GM13976 (cell line): Measurements from ENCODE around the gene KRT222.

Experiments used
- DNase-seq: peaks from one replicate; pipeline ENCODE4 v3.0.0; 2012; ENCODE audit warnings: low spot score
- CTCF ChIP-seq: IDR thresholded peaks from 2 replicates; pipeline ENCODE4 v1.5.1; 2012; ENCODE audit warnings: borderline replicate concordance, mild to moderate bottlenecking; ENCODE audit not compliant: insufficient read depth; ENCODE audit errors: extremely low read depth, missing control alignments, control extremely low read depth
- in situ Hi-C: fragments of 300-500 bp; cut with MboI; formaldehyde crosslinking; loops from one replicate; pipeline ENCODE4 v1.12.0; 2022; ENCODE audit warnings: low sequenced_read_pairs, mixed read lengths, inconsistent platforms; ENCODE audit not compliant: unreplicated experiment

Gene KRT222

DNA sequence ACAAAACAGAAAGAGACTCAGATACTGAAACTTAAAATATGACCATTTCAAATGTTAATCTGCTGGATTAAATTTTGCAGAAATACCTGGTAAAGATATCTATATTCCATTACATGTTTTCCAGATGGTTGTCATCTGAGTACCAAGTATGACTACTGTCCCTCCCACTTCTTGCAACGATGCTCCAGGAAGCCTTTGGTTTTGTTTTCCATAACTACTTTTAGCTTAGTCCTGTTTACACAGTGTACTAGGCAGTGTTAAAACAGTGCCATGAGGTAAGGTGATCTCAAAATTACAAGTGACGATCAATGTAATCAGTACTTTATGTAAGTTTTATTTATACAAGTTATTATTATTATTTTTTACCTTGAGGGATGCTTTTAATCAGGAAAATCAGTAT lies 35.1 kb downstream of the KRT222 start:
- no peak for DNase-seq
- no peak for TF ChIP-seq CTCF
- in situ Hi-C loops, result loop anchor here (10.0 kb wide), 1 partner anchor 165 kb away; the partner anchor contains the start of gene KRT28

GRCh38 chr17:40625311-40625710 lies 39.7 kb downstream of the KRT222 start:
- no peak for TF ChIP-seq CTCF
- in situ Hi-C loops, result loop anchor here (10.0 kb wide), 1 partner anchor 169 kb away; the partner anchor contains the start of gene KRT28
- no peak for DNase-seq

GRCh38 chr17:40623419-40624210 lies 41.4 kb downstream of the KRT222 start:
- in situ Hi-C loops, result loop anchor here (10.0 kb wide), 1 partner anchor 171 kb away; the partner anchor contains the start of gene KRT28

GRCh38 chr17:40622509-40622928 lies 42.5 kb downstream of the KRT222 start:
- no peak for DNase-seq
- in situ Hi-C loops, result loop anchor here (10.0 kb wide), 1 partner anchor 172 kb away; the partner anchor contains the start of gene KRT28
- no peak for TF ChIP-seq CTCF

More at GRCh38 chr17:40623419-40624210, 41.4 kb downstream of the KRT222 start:
- DNase-seq, result no peak
- no peak for TF ChIP-seq CTCF

GRCh38 chr17:40621578-40621977 lies 43.4 kb downstream of the KRT222 start:
- in situ Hi-C loops, result loop anchor here (10.0 kb wide), 1 partner anchor 173 kb away; the partner anchor contains the start of gene KRT28
- DNase-seq, result no peak

DNA sequence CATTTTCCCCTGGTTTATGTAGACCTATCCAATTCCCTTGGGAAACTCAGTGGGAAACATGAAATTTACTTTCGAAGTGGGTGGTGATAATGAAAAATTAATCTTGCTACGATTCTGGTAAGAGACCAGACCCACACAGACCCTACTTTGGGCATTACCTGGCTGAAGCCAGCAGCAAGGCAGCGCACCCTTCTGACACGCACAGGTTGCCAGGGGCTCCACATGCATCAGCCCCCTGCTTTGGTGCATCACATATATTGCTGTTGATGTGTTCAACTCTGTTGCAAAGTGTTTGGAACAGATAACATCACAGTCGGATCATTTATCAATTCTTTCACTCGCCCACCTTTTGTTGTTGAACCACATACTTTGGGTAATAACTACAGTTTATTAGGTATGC lies 44.0 kb downstream of the KRT222 start:
- in situ Hi-C loops, result loop anchor here (10.0 kb wide), 1 partner anchor 174 kb away; the partner anchor contains the start of gene KRT28
- DNase-seq, result no peak
- TF ChIP-seq CTCF, result no peak

More at GRCh38 chr17:40621578-40621977, 43.4 kb downstream of the KRT222 start:
- no peak for TF ChIP-seq CTCF
